Endothelial cell of umbilical vein (primary cell): ENCODE measurements around the gene PSMB3. TPM values are rescaled to one million over a fixed set of nuclear protein-coding genes. Genes with fewer than 3 reads are reported as not detected.

Experiments
- BruUV-seq: library from RNA; stranded (reverse); fragments of 400-500 nt; replicated peaks from 2 replicates; lab custom pipeline; 2021; lab: Mats Ljungman, UMichigan
- CTCF ChIA-PET: fragments of 300-600, 350-600 bp; sonication (Branson Sonifier 250); formaldehyde crosslinking; loops from one replicate; lab custom pipeline; 2021; ENCODE audit warnings: antibody characterized with exemption, inconsistent platforms; lab: Charles Lee
- POLR2A ChIA-PET: fragments of 300-600, 350-600 bp; sonication (Branson Sonifier 250); formaldehyde crosslinking; loops from one replicate; lab custom pipeline; 2021; ENCODE audit warnings: antibody characterized with exemption, inconsistent platforms; lab: Charles Lee
- DNase-seq: peaks from one replicate; pipeline ENCODE4 v3.0.0-alpha.2; 2011; ENCODE audit warnings: low read depth, low spot score
- FAIRE-seq: peaks from 2 replicates; lab custom pipeline; 2011; peaks lifted over from hg19 to GRCh38; lab: Jason Lieb, UNC
- H2AFZ ChIP-seq: 2 replicates; pipeline ENCODE4 v1.6.0; 2012; ENCODE audit warnings: low read depth, low read length, control low read depth, inconsistent platforms
- H3K27ac ChIP-seq: 2 replicates; pipeline ENCODE4 v1.5.1; 2011; ENCODE audit warnings: low read depth, mild to moderate bottlenecking, control low read depth, low read length, moderate library complexity; ENCODE audit not compliant: insufficient read depth
- H3K27me3 ChIP-seq, 2 experiments: 2 replicates each; pipeline versions ENCODE4 v1.6.0 to v1.6.1; 2011; ENCODE audit warnings: low read length in 2 of 2, mixed read lengths in 1 of 2; ENCODE audit not compliant: control insufficient read depth in 2 of 2, insufficient read depth in 2 of 2
- H3K36me3 ChIP-seq, 2 experiments: 2 replicates in 1 of 2; 3 replicates in 1 of 2; pipeline ENCODE4 v1.5.1; 2011; ENCODE audit warnings: low read length in 2 of 2, mild to moderate bottlenecking in 1 of 2, moderate library complexity in 1 of 2; ENCODE audit not compliant: control insufficient read depth in 2 of 2, insufficient read depth in 2 of 2; ENCODE audit errors: extremely low read depth in 1 of 2
- H3K4me1 ChIP-seq: 3 replicates; pipeline ENCODE4 v1.5.1; 2011; ENCODE audit warnings: mild to moderate bottlenecking, low read length; ENCODE audit not compliant: control insufficient read depth, insufficient read depth; ENCODE audit errors: extremely low read depth
- H3K4me2 ChIP-seq: 2 replicates; pipeline ENCODE4 v1.6.1; 2011; ENCODE audit warnings: low read length, control low read depth, mixed read lengths; ENCODE audit not compliant: insufficient read depth
- H3K4me3 ChIP-seq, 3 experiments: fragments of 200-600 bp in 1 of 3; sonication (generic), shearing (Covaris generic) in 1 of 3; replicated peaks in 1 of 3; 2 replicates each; pipeline ENCODE4 v1.5.1; 2011 to 2016; ENCODE audit warnings: control low read depth in 3 of 3, low read length in 3 of 3, mild to moderate bottlenecking in 2 of 3, inconsistent platforms in 1 of 3, low read depth in 1 of 3, moderate library complexity in 1 of 3; ENCODE audit not compliant: insufficient read depth in 1 of 3
- H3K79me2 ChIP-seq: 2 replicates; pipeline ENCODE4 v1.6.0; 2012; ENCODE audit warnings: low read length, inconsistent platforms; ENCODE audit not compliant: control insufficient read depth, insufficient read depth
- H3K9ac ChIP-seq: replicated peaks from 2 replicates; pipeline ENCODE3; 2011; ENCODE audit warnings: low read length, control low read depth; ENCODE audit not compliant: insufficient read depth; ENCODE audit errors: extremely low read depth
- H3K9me1 ChIP-seq: replicated peaks from 3 replicates; pipeline ENCODE4 v1.6.0; 2011; ENCODE audit warnings: mild to moderate bottlenecking, low read length; ENCODE audit not compliant: control insufficient read depth, insufficient read depth; ENCODE audit errors: extremely low read depth
- H3K9me3 ChIP-seq: replicated peaks from 2 replicates; pipeline ENCODE4 v1.5.1; 2012; ENCODE audit warnings: low read length, inconsistent platforms; ENCODE audit not compliant: control insufficient read depth, insufficient read depth
- H4K20me1 ChIP-seq: replicated peaks from 2 replicates; pipeline ENCODE3; 2011; ENCODE audit warnings: mild to moderate bottlenecking, low read length; ENCODE audit not compliant: control insufficient read depth, insufficient read depth; ENCODE audit errors: extremely low read depth
- CTCF ChIP-seq, 2 donors: IDR thresholded peaks; 1 replicate in 1 of 2; 2 replicates in 1 of 2; pipeline ENCODE4 v1.5.1; 2011; ENCODE audit warnings: low read length in 2 of 2, mild to moderate bottlenecking in 2 of 2, moderate library complexity in 2 of 2, control low read depth in 1 of 2, inconsistent platforms in 1 of 2, low read depth in 1 of 2; ENCODE audit not compliant: insufficient read depth in 1 of 2; ENCODE audit errors: extremely low read depth in 1 of 2
- EZH2 ChIP-seq: IDR thresholded peaks from 2 replicates; pipeline ENCODE4 v1.6.1; 2012; ENCODE audit warnings: borderline replicate concordance, low read depth, mild to moderate bottlenecking, moderate library complexity, low read length, inconsistent platforms; ENCODE audit not compliant: severe bottlenecking
- FOS ChIP-seq: IDR thresholded peaks from 2 replicates; pipeline ENCODE4 v1.6.1; 2011; ENCODE audit warnings: mild to moderate bottlenecking, low read length, moderate library complexity, borderline replicate concordance; ENCODE audit not compliant: insufficient read depth
- GATA2 ChIP-seq: IDR thresholded peaks from 2 replicates; pipeline ENCODE4 v1.7.0; 2011; ENCODE audit warnings: low read depth, mild to moderate bottlenecking, moderate library complexity, mixed read lengths, low read length; ENCODE audit not compliant: insufficient read length, insufficient read depth
- JUN ChIP-seq: IDR thresholded peaks from 2 replicates; pipeline ENCODE4 v1.6.1; 2011; ENCODE audit warnings: borderline replicate concordance, low read depth; ENCODE audit not compliant: insufficient read length, insufficient read depth
- MAX ChIP-seq: IDR thresholded peaks from 2 replicates; pipeline ENCODE4 v1.6.1; 2011; ENCODE audit not compliant: insufficient read depth, insufficient read length
- MYC ChIP-seq: IDR thresholded peaks from one replicate; pipeline ENCODE4 v1.6.1; 2011; ENCODE audit warnings: mild to moderate bottlenecking, low read depth, low read length
- POLR2A ChIP-seq: IDR thresholded peaks from 2 replicates; pipeline ENCODE4 v1.6.1; 2012; ENCODE audit warnings: low read depth, mild to moderate bottlenecking, control low read depth, low read length
- POLR2AphosphoS5 ChIP-seq: IDR thresholded peaks from 2 replicates; pipeline ENCODE4 v1.6.1; 2012; ENCODE audit warnings: low read depth, mild to moderate bottlenecking, control low read depth, low read length, moderate library complexity; ENCODE audit not compliant: insufficient read depth
- dilution Hi-C: fragments of 300-500 bp; cut with MboI; formaldehyde crosslinking; loops from one replicate; pipeline ENCODE4 v1.15.0; 2019; ENCODE audit warnings: low sequenced_read_pairs; ENCODE audit not compliant: extremely low pct_ligation_motif_present
- intact Hi-C: fragments of 100-400 bp; cut with micrococcal nuclease; formaldehyde crosslinking; loops from one replicate; pipeline ENCODE4 v1.10.0; 2022
- polyA plus RNA-seq, 4 experiments: library from polyadenylated mRNA; depleted of rRNA in 3 of 4; stranded (reverse) in 3 of 4; unstranded in 1 of 4; fragments of >200 nt; gene quantifications; 2 replicates each; pipeline versions ENCODE4 v1.2.1 to v1.2.3, GENCODE V29; 2011 to 2012; ENCODE audit warnings: missing spikeins in 1 of 4
- total RNA-seq: library from RNA; stranded (reverse); gene quantifications from 2 replicates; pipeline ENCODE4 v1.2.3, GENCODE V29; 2021

The PSMB3 gene
- total and polyA plus RNA-seq, 2 donors (not counting 3 experiments of a cell fraction or from before 2014, with no cell fraction given) = 213 to 685 TPM

GRCh38 chr17:38738686-38739085, 13.9 kb upstream of the PSMB3 start:
- intact Hi-C loops = no loop called here
- no peak for TF ChIP-seq MAX
- no peak for TF ChIP-seq POLR2A
- TF ChIP-seq JUN = no peak
- TF ChIP-seq MYC = no peak
- TF ChIP-seq GATA2 = no peak
- no peak for TF ChIP-seq POLR2AphosphoS5
- TF ChIP-seq CTCF (IDR thresholded peaks at IDR 0.05; ENCODE audit: extremely low read depth in 1 of 2, insufficient read depth in 1 of 2, low read depth in 1 of 2, low read length in 2 of 2) = no peak
- no peak for TF ChIP-seq EZH2
- no peak for TF ChIP-seq FOS
- H3K79me2 ChIP-seq = peaks cover 42% of the 10 kb centered on the region
- no peak overlapping the region for H2AFZ ChIP-seq
- no peaks in the 10 kb centered on the region for H3K9me1 ChIP-seq
- CTCF ChIA-PET = interaction anchor here (5.4 kb wide), 1 partner anchor 61 kb away, joined by 138 read pairs; the partner anchor contains the start of gene EPOP
- dilution Hi-C loops = no loop called here
- no peak for FAIRE-seq
- H3K4me1 ChIP-seq = peaks cover 9% of the 10 kb centered on the region
- H3K4me3 ChIP-seq = no peak overlapping the region
- peaks cover 2 to 35% of the 10 kb centered on the region in 2 experiments for H3K36me3 ChIP-seq
- no peak overlapping the region for H3K9ac ChIP-seq
- DNase-seq = no peak
- no peak overlapping the region for H3K27ac ChIP-seq
- no TSS peak for BruUV-seq
- no peak overlapping the region for H3K4me2 ChIP-seq
- POLR2A ChIA-PET = no interaction called here
- H3K27me3 ChIP-seq = no peaks in the 10 kb centered on the region
- no peaks in the 10 kb centered on the region for H3K9me3 ChIP-seq
- no peaks in the 10 kb centered on the region for H4K20me1 ChIP-seq
